DMS 273 (cell line): ENCODE measurements around the gene FAM25A.
"Not testable (repeated sequence)": the region's sequence is repeated elsewhere in the genome, so short reads cannot be mapped to it uniquely, and the experiment has no call there.

Experiments used
- DNase-seq: peaks from one replicate; lab custom pipeline; 2025; ENCODE audit not compliant: unreplicated experiment; lab: John Stamatoyannopoulos, UW

The FAM25A gene

DNA sequence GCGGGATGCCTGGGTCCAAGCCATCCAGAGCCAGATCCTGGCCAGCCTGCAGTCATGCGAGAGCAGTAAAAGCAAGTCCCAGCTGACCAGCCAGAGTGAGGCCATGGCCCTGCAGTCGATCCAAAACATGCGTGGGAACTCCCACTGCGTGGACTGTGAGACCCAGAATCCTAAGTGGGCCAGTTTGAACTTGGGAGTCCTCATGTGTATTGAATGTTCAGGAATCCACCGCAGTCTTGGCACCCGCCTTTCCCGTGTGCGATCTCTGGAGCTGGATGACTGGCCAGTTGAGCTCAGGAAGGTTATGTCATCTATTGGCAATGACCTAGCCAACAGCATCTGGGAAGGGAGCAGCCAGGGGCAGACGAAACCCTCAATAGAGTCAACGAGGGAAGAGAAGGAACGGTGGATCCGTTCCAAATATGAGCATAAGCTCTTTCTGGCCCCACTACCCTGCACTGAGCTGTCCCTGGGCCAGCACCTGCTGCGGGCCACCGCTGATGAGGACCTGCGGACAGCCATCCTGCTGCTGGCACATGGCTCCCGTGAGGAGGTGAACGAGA, 10.9 kb upstream of the FAM25A start:
- not testable (repeated sequence) for DNase-seq

DNA sequence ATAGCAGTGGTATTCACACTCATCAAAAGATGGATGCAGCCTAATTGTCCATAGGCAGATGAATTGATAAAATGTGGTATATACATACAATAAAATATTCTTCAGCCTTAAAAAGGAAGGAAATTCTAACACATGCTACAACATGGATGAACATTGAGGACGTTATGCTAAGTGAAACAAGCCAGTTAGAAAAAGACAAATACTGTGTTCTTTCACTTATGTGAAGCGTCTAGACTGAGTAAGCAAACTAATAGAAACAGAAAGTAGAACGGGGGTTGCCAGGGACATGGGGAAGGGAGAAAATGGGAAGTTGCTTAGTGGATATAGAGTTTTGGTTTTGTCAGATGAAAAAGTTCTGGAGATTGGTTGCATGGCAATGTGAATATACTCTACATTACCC, 6.6 kb upstream of the FAM25A start:
- DNase-seq: not testable (repeated sequence)

DNA sequence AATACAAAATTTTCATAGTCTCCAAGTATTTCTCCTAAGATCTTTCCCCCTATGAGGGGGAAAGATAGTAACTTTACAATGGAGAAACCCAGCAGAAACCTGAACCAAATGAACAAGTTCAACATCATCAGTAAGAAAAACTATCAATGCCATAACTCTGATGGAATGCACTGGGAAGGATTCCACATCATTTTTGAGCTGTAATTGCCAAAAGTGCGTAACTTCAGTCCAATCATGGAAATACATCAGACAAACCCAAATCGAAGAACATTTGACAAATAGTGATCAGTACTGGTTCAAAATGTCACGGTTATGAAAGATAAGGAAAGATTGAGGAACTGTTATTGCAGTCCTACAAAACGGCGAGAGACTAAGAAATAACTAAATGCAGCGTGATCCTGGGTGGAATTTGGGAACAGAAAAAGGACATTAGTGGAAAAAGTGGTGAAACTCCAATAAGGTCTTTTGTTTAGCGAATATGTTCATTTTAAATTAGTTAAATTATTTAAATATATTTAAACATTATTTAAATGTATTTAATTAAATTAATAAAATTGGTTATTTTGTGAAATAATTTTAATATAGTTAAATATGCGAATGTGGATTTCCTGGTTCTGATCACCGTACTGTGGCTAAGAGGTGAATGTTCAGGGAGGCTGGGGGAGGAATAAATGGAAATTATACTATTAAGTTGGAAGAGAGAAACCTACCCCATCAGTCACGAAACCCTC, 4.9 kb upstream of the FAM25A start:
- not testable (repeated sequence) for DNase-seq

DNA sequence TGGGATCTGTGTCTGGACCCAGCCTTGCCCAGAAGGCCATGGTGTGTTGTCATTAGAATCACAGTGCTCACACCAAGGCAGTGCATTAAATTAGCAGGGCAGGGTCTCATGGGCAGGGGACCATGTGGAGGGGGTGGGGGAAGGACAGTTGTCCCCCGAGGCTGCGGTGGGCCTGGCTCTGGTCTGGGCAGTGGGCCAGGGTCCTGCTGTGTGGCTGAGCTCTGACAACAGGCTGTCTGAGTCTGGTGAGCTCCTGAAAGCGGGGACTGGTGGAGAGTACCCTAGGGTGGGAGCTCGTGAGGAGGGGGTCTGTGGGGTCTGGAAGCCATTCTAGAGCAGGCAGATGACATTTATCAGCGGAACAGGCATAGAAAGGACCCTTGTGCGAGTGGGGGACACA, 2.0 kb upstream of the FAM25A start:
- not testable (repeated sequence) for DNase-seq

DNA sequence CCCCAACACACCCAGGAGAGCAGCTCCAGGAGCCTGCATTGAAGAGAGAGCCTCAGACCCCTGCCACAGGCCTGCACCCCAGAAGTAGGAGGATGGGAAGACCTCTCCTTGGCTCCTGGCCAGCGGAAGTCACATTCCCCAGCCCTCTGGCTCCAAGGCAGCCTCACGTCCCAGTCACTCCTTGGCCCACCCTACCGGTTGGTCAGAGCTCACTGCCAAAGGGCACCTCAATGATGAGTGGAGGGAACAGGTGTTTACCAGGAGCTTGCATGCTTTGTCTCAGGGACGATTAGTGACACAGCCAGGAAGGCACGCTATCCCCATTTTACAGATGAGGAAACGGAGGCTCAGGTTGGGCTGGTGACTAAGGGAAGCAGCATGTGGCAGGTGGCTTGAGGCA, 1.0 kb upstream of the FAM25A start:
- DNase-seq: not testable (repeated sequence)

DNA sequence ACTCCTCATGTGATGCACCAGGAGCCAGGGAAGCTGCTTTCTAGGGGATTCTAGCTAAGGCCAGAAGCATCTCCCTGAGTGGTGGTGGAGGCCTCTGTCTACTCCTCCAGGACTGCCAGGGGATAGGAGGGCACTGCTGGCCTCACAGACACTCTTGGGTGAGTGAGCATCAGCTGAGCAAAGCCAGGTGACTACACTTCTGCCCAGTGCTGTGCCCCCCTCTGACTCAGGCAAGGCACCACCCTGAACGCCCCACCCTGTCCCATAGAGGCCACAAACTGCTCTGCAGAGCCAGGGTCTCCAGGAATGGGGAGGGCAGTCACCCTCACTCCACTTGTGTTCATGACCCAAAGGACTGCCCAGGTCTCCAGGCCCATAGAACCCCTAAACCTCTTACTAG, 590 bp upstream of the FAM25A start:
- not testable (repeated sequence) for DNase-seq

DNA sequence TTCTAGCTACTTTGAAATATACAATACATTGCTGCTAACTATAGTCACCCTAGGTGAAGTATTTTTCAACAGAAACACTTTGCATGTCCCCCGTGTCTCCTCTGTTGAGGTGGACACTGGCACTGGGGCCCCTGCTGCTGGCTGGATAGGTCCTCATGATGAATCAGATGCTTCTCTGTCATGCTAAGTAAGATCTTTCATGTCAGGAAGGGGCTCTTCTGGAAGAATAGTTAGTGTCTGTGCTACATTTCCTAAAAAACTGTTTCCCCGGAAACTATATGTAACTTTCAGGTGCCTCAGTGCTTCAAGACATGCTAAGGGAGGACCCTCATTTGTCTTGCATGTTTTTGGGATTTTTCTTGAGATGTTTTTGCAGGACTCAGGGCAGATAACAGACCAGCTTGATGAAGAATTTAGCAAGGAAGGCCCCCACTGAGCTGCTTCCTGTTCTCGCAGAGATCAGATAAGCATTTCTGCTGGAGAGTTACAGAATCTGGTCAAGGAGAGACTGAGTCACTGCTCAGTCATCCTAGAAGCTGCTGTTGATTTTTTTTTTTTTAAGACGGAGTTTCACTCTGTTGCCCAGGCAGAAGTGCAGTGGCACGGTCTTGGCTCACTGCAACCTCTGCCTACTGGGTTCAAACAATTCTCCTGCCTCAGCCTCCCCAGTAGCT, 5.3 kb downstream of the FAM25A start:
- DNase-seq: not testable (repeated sequence)

DNA sequence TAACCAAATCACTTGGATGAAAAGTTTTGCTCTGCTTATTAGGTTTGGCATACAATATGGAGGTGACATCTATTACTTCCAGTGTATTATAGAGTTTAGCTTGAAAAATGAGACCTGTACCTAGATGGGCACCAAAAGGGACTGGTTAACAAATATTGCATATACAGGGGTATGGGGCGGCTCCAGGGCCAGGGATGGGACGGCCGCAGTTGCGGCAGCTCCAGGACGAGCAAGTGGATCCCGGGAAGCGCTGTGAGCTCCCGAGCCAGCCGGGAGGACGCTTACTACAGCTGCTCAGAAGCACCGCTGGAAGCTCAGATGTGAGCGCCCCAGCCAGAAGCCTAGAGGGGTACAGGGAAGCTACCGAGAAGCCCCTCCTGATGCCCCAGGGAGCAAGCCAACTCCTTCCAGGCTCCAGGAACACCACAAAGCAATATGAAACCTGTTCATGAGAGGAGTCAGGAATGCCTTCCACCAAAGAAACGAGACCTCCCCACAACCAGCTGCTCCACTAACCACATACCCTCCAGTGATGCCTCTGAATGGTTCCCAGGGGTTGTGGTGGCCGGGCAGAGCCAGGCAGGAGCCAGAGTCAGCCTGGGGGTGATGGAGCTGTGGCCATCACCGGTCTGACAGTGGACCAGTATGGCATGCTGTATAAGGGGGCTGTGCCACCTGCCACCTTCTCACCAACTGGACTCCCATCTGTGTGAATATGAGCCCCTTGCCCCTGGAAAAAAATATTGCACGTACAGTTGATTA, 6.8 kb downstream of the FAM25A start:
- DNase-seq: not testable (repeated sequence)

DNA sequence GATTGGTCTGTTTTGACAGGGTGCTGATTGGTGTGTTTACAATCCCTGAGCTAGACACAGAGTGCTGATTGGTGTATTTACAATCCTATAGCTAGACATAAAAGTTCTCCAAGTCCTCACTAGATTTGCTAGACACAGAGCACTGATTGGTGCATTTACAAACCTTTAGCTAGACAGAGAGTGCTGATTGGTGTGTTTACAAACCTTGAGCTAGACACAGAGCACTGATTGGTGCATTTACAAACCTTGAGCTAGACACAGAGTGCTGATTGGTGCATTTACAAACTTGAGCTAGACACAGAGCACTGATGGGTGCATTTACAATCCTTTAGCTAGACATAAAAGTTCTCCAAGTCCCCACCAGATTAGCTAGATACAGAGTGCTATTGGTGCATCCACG, 10.3 kb downstream of the FAM25A start:
- DNase-seq: not testable (repeated sequence)

DNA sequence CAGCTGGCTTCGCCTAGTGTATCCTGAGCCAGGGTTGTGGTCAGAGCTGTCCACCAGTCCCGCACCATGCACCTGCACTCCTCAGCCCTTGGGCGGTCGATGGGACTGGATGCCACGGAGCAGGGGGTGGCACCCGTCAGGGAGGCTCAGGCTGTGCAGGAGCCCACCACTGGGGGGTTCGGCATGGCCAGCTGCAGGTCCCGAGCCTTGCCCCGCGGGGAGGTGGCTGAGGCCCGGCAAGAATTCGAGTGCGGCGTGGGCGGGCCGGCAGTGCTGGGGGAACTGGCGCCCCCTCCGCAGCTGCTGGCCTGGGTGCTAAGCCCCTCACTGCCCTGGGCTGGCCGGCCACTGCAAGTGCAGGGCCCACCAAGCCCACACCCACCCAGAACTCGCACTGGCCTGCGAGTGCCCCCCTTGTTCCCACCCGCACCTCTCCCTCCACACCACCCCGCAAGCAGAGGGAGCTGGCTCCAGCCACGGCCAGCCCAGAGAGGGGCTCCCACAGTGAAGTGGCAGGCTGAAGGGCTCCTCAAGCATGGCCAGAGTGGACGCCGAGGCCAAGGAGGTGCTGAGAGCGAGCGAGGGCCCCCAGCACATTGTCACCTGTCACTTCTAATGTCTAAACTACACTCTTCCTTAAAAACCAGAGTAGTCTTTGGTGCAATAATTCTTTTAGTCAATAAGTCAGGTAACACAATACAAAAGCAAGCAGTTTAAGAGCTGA, 11.0 kb downstream of the FAM25A start:
- no peak for DNase-seq

DNA sequence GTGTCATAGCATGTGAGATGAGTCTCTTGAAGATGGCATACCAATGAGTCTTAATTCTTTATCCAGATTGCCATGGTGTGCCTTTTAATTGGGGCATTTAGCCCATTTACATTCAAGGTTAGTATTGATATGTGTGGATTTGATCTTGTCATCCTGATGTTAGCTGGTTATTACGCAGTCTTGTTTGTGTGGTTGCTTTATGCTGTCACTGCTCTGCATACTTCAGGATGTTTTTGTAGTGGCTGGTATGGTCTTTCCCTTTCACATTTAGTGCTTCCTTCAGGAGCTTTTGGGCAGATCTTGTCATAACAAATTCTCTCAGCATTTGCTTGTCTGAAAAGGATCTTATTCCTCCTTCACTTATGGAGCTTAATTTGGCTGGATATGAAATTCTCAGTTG, 16.5 kb downstream of the FAM25A start:
- DNase-seq: no peak

DNA sequence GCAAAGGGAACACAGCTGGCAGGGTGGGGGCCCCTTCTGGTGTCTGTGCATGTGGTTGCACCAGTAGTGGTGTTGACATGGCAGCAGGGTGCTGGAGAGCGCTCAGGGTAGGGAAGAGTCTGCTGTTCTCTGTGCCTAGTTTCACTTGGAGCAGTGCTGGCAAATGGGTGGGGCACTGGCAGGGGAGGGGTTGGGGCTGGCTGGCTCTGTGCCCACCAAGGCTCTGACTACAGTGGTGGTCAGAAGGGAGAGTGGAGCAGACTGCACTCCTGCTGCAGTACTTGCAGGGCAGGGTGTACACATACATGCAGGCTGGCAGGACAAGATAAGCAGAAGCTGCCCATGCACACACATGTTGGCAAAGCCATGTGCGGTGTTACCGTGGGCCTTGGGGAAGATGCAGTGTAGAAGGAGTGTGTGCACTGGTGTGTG, 18.2 kb downstream of the FAM25A start:
- DNase-seq: no peak

DNA sequence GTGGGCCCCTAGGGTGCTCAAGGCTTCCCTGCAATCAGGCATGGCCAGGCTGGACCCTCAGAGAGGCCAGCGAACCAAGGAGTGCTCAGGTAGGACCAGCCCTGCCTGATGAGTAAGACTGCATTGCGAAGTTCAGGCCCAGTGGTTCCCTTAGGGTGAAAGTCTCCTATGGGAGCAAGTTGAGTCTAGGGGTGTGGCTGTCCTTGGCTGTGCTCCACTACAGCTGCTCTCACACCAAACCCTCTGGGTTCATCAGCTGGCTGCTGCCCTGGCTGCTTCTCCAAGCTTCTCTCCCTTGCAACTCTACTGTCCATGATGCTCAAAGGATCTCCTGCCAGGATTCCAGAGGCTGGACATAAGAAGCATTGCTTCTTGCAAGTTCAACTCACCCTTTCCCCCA, 18.7 kb downstream of the FAM25A start:
- DNase-seq: no peak

DNA sequence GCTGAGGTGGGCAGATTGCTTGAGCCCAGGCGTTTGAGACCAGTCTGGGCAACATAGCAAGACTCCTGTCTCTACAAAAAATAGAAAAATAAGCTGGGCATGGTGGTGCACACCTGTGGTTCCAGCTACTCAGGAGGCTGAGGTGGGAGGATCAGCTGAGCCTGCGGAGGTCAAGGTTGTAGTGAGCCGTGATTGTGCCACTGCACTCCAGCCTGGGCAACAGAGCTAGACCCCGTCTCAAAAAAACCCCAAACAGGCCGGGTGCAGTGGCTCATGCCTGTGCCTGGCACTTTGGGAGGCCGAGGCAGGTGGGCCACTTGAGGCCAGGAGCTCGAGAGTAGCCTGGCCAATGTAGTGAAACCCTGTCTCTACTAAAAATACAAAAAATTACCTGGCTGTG, 23.5 kb downstream of the FAM25A start:
- not testable (repeated sequence) for DNase-seq

DNA sequence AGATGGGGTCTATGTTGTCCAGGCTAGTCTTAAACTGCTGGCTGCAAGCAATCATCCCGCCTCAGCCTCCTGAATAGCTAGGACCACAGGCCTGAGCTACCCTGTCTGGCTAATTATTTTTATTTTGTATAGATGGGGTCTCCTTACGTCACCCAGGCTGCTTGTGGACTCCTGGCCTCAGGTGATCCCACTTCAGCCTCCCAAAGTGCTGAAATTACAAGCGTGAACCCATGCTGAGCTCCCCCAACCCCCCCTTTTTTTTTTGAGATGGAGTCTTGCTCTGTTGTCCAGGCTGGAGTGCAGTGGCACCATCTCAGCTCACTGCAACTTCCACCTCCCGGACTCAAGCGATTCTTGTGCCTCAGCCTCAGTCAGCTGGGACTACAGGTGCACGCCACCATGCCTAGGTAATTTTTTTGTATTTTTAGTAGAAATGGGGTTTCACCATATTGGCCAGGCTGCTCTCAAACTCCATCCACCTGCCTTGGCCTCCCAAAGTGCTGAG, 25.4 kb downstream of the FAM25A start:
- DNase-seq: no peak

DNA sequence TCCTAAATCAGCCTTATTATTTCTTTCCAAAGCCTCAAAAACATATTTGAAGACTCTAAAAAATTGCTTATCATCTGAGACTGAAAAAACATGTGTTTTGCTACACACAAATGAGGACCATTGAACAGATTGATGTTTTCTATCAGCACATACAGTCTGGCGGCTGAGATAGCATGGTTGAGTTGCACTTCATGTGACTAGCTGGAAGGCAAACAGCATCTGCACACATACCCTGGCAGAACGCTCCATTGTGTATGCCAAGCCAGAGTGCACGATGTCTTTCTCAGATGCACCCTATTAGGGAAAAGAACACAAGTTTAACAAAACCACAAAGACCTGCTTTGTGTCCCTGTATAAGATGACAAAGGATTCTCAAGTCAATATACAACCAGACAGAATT, 33.0 kb downstream of the FAM25A start:
- DNase-seq: peak; percentile 65

DNA sequence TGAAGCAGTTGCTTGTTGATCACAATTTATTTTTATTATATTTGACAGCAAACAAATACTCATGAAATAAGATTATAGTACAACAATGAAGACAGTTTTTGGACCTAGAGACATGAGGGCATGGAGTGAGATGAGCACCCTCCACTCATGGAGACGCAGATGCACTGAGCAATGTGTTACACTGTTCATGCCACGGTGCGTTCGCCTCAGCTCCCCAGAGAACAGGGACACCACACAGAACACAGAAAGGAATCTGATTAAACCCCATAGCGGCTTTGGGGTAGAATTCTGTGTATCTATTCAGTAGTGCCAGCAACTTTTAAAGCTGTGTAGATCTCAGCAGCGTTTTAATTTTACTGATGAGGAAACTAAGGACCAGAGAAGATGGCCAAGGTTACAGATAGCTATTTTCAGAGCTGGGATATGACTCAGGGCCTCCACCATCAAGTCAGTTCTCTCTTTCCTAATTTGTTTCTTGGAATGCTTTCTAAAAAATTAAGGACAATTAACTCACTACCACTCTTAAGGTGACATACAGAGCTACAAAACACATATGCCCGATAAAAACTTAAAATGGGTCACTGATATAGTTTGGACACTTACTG, 33.6 kb downstream of the FAM25A start:
- DNase-seq: no peak

DNA sequence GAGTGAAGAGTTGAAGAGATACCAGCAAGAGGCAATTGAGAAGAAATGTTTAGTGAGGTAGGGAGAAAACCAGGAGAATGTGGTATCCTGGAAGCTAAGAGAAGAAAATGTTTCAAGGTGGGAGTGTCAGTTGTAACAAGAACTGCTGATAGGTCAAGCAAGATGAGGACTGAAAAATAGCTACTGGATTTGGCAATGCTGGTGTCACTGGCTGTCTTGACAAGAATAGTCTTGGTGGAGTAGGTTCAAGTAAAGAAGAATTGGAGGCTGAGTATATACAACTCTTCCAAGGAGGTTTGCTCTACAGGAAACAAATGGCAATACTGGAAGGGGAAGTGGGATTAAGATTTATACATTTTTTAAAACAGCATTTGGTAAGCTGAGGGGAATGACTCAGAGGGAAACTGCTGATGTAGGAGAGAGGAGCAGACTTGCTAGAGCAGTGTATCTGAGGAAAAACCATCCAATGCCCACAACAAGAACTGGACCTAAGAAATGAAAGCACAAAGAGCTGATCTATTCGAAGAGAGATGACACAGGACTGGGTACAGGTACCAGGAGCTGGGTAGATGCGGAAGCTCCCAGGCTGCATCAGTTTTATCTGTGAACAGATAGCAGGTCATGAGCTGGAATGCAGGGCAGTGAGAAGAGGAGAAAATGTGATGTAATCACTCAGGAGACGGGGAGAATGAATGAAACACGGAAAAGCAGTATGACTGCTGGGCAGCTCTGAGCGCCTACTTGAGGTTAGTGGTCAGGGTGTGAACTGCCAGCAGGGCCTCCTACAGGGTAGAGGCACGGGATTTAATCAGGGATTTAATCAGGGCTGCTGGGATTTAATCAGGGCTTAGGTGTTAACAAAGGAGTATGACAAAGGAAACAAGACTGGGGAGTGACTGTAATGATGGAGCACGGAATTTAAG, 34.5 kb downstream of the FAM25A start:
- DNase-seq: no peak

DNA sequence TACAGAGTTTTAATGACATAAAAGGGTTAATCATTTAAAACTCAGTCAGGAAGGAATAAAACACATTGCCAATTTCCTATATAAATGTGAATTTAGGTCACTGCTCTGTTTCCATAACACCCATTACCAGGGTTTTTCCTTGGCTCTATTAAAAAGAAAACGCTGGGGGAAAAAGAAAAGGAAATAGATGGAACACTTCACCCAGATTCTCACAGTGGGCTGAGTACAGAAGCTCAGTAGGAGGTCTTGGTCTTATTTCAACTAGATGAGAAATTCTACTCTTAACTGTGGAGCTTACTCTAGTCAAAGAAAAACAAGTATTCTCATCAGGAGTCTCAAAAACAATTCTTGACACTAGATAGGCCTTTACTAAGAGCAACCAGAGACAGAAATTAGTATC, 38.1 kb downstream of the FAM25A start:
- DNase-seq: no peak
